T-helper 1 cell treated with Interleukin-12 subunit alpha and Interleukin-12 subunit beta and Interleukin-4 antibody, amounts not matched to agents 30 ng/mL and 1 ng/mL, for 36 hours (primary cell): ENCODE data around the gene HLTF. TPM values are rescaled to one million over a fixed set of nuclear protein-coding genes. Genes with fewer than 3 reads are reported as not detected.
"Not testable (repeated sequence)": the region's sequence is repeated elsewhere in the genome, so short reads cannot be mapped to it uniquely, and the experiment has no call there.

Source experiments
- intact Hi-C: fragments of 100-400 bp; cut with micrococcal nuclease; formaldehyde crosslinking; loops from one replicate; pipeline ENCODE4 v1.15.1; 2024
- total RNA-seq: library from RNA; stranded (reverse); gene quantifications from 2 replicates; pipeline ENCODE4 v1.2.3, GENCODE V29; 2022

The HLTF gene
- total RNA-seq: 17.7 and 18.4 TPM in 2 replicates

- intact Hi-C loops: loop anchor here (1.0 to 5.0 kb wide), 11 partner anchors 10 to 1616 kb away; partner anchors contain the start of genes ERICH6, GYG1, HPS3 and TSC22D2
Measured at GRCh38 chr3:149086232-149086988, at the start of gene HLTF. HLTF (minus strand) TSS chr3:149086533; CDS start chr3:149086336, 197 bp downstream.

GRCh38 chr3:149134575-149134974 is 48.2 kb upstream of the HLTF start:
- intact Hi-C loops: no loop called here

GRCh38 chr3:149131589-149131988 is 45.3 kb upstream of the HLTF start:
- intact Hi-C loops: no loop called here

GRCh38 chr3:149129326-149130205 is 43.2 kb upstream of the HLTF start, which contains the start of gene HPS3:
HPS3 (plus strand) TSS chr3:149129638; CDS start chr3:149129724, 86 bp downstream.
- intact Hi-C loops: loop anchor here (1.0 to 2.0 kb wide), 9 partner anchors 9 to 1417 kb away; partner anchors contain the start of genes COMMD2, EIF2A, GYG1 and HLTF

GRCh38 chr3:149128821-149129220 is 42.5 kb upstream of the HLTF start:
- intact Hi-C loops: loop anchor here (1.0 to 2.0 kb wide), 9 partner anchors 9 to 1418 kb away; partner anchors contain the start of genes COMMD2, EIF2A, GYG1 and HLTF

- intact Hi-C loops: loop anchor here (5.0 kb wide), 2 partner anchors 269 to 364 kb away; no protein-coding TSS in a partner anchor
Measured at GRCh38 chr3:149122721-149123578, 36.6 kb upstream of the HLTF start.

- intact Hi-C loops: loop anchor here (1.0 to 5.0 kb wide), 10 partner anchors 9 to 596 kb away; partner anchors contain the start of gene HPS3
Measured at GRCh38 chr3:149120051-149120972, 34.0 kb upstream of the HLTF start.

- intact Hi-C loops: no loop called here
Measured at GRCh38 chr3:149119466-149119865, 33.1 kb upstream of the HLTF start.

- intact Hi-C loops: no loop called here
Measured at GRCh38 chr3:149118724-149119123, 32.4 kb upstream of the HLTF start.

GRCh38 chr3:149115114-149115513 is 28.8 kb upstream of the HLTF start:
- intact Hi-C loops: no loop called here

GRCh38 chr3:149114458-149114857 is 28.1 kb upstream of the HLTF start:
- intact Hi-C loops: no loop called here

GRCh38 chr3:149104484-149104883 is 18.2 kb upstream of the HLTF start:
- intact Hi-C loops: no loop called here

- intact Hi-C loops: no loop called here
Measured at GRCh38 chr3:149101641-149102040, 15.3 kb upstream of the HLTF start.

GRCh38 chr3:149101154-149101553 is 14.8 kb upstream of the HLTF start:
- intact Hi-C loops: no loop called here

GRCh38 chr3:149097987-149098386 is 11.7 kb upstream of the HLTF start:
- intact Hi-C loops: not testable (repeated sequence)

GRCh38 chr3:149095487-149095886 is 9.2 kb upstream of the HLTF start:
- intact Hi-C loops: no loop called here

GRCh38 chr3:149091983-149092382 is 5.7 kb upstream of the HLTF start:
- intact Hi-C loops: no loop called here

GRCh38 chr3:149090907-149091306 is 4.6 kb upstream of the HLTF start:
- intact Hi-C loops: no loop called here

- intact Hi-C loops: no loop called here
Measured at GRCh38 chr3:149090461-149090860, 4.1 kb upstream of the HLTF start.

- intact Hi-C loops: loop anchor here (5.0 kb wide), 2 partner anchors 1318 to 1613 kb away; partner anchors contain the start of genes ERICH6 and TSC22D2
Measured at GRCh38 chr3:149089395-149089794, 3.1 kb upstream of the HLTF start.
